ENCODE measurements around the gene TMEM60. TPM values are rescaled to one million over a fixed set of nuclear protein-coding genes. Genes with fewer than 3 reads are reported as not detected.

Gene TMEM60
- 6.7 and 10.6 TPM in 2 replicates for total RNA-seq

GRCh38 chr7:77798394-77799077 lies at the start of gene TMEM60, which contains the start of gene PHTF2:
Gene TMEM60 (minus strand): TSS chr7:77798434. CDS start chr7:77794373, 4,061 bp downstream.
Gene PHTF2 (plus strand): TSS chr7:77798773.

Other genes with a start within 250 kb of the TMEM60 start
- 11.6 and 20.4 TPM in 2 replicates for gene RSBN1L, start 102.0 kb downstream of the TMEM60 start, total RNA-seq
- gene PHTF2, start 339 bp upstream of the TMEM60 start, total RNA-seq = 10.6 and 12.6 TPM in 2 replicates